Measurements from ENCODE around the gene SLC16A10.

DNA sequence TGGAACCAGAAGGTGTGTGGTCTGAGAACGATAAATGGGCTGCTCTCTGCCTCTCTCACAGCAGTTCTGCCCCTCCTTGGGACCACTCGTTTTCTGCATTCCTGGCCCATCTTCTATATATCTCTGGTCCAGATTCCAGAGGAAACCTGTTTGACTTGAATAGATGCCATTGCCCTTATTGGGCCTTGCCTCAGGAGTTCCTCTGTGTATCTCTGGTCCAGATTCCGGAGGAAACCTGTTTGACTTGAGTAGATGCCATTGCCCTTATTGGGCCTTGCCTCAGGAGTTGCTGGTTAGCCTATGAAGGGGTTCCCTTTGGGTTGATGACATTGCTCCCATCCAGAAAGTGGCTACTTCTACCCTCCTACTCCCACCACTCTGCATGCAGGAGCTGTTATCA, 189.4 kb downstream of the SLC16A10 start:
- no peak for TF ChIP-seq CTCF (IDR thresholded peaks at IDR 0.05)
- no peak for TF ChIP-seq POLR2A (IDR thresholded peaks at IDR 0.05)
